Vagina (tissue), 2 donors: ENCODE data around the gene ZSCAN21. TPM values are rescaled to one million over a fixed set of nuclear protein-coding genes. Genes with fewer than 3 reads are reported as not detected.

Experiments used
- DNase-seq, 2 donors: peaks; one replicate each; pipeline ENCODE4 v3.0.0-alpha.2; 2017; ENCODE audit errors: extremely low spot score in 2 of 2
- H3K27ac ChIP-seq: fragments of 200-600 bp; sonication (generic); one replicate; pipeline ENCODE4 v1.5.1; 2019
- H3K27me3 ChIP-seq: fragments of 200-600 bp; sonication (generic); one replicate; pipeline ENCODE4 v1.5.1; 2019
- H3K36me3 ChIP-seq, 2 donors: fragments of 200-600 bp; sonication (generic); one replicate each; pipeline ENCODE4 v1.5.1; 2017 to 2019
- H3K4me1 ChIP-seq: fragments of 200-600 bp; sonication (generic); one replicate; pipeline ENCODE4 v1.5.1; 2019
- H3K4me3 ChIP-seq, 2 donors: fragments of 200-600 bp; sonication (generic); 1 replicate in 1 of 2; 2 replicates in 1 of 2; pipeline ENCODE4 v1.5.1; 2016 to 2019
- H3K9me3 ChIP-seq: fragments of 200-600 bp; sonication (generic); one replicate; pipeline ENCODE4 v1.5.1; 2019
- POLR2A ChIP-seq, 2 donors: fragments of 450-650 bp; IDR thresholded peaks; one replicate each; pipeline ENCODE4 v1.6.1; 2017; ENCODE audit warnings: antibody characterized with exemption in 2 of 2, mild to moderate bottlenecking in 2 of 2, moderate library complexity in 2 of 2
- POLR2AphosphoS5 ChIP-seq, 2 donors: sonication (generic); formaldehyde crosslinking; IDR thresholded peaks; one replicate each; pipeline ENCODE4 v1.9.0; 2017; ENCODE audit warnings: antibody characterized with exemption in 2 of 2, mild to moderate bottlenecking in 2 of 2, low read depth in 1 of 2; ENCODE audit not compliant: insufficient read depth in 1 of 2
- intact Hi-C: fragments of 100-400 bp; cut with DNase I; formaldehyde crosslinking; loops from one replicate; pipeline ENCODE4 v1.15.1; 2023
- total RNA-seq: library from RNA; depleted of rRNA; stranded (reverse); fragments of >200 nt; gene quantifications from one replicate; pipeline ENCODE4 v1.2.3, GENCODE V29; 2016
- TF ChIP-seq, protein P1 (sequence below), 3 experiments: fragments of 450-650 bp in 2 of 3; fragments of 200-600 bp in 1 of 3; sonication (generic) in 1 of 3; IDR thresholded peaks; one replicate each; pipeline ENCODE4 v1.5.1; 2017 to 2019; ENCODE audit warnings: antibody characterized with exemption in 3 of 3, mild to moderate bottlenecking in 2 of 3, moderate library complexity in 2 of 3

ZSCAN21 gene
- total RNA-seq, 1 donor from 2014 or later, result 19.9 TPM

DNA sequence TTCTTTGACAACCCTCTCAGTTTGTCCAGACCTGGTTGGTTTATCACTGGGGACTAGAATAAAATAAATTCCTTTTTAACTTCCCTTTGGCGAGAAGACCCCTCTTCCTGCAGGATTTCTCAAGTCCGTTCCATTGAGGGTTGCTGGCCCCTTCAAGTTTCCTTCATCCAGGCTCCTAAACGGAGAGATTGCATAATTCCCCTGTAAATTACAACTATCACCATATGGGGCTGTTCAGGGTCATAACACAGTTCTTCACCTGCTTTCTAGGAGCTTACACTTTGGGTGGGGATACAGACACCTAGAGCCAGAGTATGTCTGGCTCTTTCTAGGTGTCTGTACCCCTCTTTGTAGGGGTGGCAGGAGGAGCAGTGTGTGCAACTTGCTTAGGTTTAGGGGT, 35.9 kb downstream of the ZSCAN21 start:
- intact Hi-C loops, result no loop called here
- no peak for DNase-seq
- H3K4me1 ChIP-seq, result peaks cover 39% of the 10 kb centered on the region

DNA sequence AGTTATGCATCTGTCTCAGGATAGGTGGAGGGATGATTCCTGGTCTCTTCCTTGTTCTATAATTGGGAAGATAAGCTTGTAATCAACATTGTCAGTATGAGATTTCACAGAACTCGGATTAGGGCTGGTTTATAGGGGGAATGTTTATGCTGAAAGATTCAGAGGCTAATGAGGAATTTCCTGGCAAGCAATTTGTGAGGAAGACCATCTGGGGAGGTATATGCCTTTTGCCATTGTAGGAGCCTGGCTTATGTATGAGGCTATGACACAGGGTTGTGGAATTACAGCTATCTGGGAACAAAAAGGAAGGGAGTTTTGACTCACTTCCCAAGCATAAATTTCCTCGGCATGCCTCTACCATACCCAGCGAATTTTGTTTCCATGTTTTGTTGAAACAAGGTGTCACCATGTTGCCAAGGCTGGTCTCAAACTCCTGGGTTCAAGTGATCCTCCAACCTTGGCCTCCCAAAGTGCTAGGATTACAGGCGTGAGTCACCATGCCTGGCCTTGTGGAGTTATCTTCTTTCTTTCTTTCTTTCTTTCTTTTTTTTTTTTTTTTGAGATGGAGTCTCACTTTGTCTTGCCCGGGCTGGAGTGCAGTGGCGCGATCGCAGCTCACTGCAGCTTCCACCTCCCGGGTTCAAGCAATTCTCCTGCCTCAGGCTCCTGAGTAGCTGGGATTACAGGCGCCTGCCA, 37.6 kb downstream of the ZSCAN21 start:
- no peaks in the 10 kb centered on the region for H3K27me3 ChIP-seq
- H3K9me3 ChIP-seq, result no peaks in the 10 kb centered on the region
- no peak for DNase-seq
- no peak for TF ChIP-seq POLR2AphosphoS5 (IDR thresholded peaks at IDR 0.05; ENCODE audit: insufficient read depth in 1 of 2, low read depth in 1 of 2)
- TF ChIP-seq, protein P1, sequence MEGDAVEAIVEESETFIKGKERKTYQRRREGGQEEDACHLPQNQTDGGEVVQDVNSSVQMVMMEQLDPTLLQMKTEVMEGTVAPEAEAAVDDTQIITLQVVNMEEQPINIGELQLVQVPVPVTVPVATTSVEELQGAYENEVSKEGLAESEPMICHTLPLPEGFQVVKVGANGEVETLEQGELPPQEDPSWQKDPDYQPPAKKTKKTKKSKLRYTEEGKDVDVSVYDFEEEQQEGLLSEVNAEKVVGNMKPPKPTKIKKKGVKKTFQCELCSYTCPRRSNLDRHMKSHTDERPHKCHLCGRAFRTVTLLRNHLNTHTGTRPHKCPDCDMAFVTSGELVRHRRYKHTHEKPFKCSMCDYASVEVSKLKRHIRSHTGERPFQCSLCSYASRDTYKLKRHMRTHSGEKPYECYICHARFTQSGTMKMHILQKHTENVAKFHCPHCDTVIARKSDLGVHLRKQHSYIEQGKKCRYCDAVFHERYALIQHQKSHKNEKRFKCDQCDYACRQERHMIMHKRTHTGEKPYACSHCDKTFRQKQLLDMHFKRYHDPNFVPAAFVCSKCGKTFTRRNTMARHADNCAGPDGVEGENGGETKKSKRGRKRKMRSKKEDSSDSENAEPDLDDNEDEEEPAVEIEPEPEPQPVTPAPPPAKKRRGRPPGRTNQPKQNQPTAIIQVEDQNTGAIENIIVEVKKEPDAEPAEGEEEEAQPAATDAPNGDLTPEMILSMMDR (IDR thresholded peaks at IDR 0.05), result no peak
- H3K4me3 ChIP-seq, result no peak overlapping the region
- H3K27ac ChIP-seq, result peak overlapping the region; percentile 88
- H3K4me1 ChIP-seq, result peaks cover 30% of the 10 kb centered on the region
- intact Hi-C loops, result no loop called here
- peaks cover 0 to 13% of the 10 kb centered on the region in 2 donors for H3K36me3 ChIP-seq

More for the DNA sequence above, 35.9 kb downstream of the ZSCAN21 start:
- Histone ChIP-seq H3K27ac (no peak overlapping the region), H3K27me3 (no peaks in the 10 kb centered on the region), H3K9me3 (no peaks in the 10 kb centered on the region), H3K36me3 (no peaks in the 10 kb centered on the region), H3K4me3 (no peak overlapping the region)
- TF ChIP-seq POLR2AphosphoS5 (IDR thresholded peaks at IDR 0.05; ENCODE audit: insufficient read depth in 1 of 2, low read depth in 1 of 2), result no peak
- no peak for TF ChIP-seq POLR2A (IDR thresholded peaks at IDR 0.05)
- TF ChIP-seq, protein P1 (IDR thresholded peaks at IDR 0.05), result no peak

DNA sequence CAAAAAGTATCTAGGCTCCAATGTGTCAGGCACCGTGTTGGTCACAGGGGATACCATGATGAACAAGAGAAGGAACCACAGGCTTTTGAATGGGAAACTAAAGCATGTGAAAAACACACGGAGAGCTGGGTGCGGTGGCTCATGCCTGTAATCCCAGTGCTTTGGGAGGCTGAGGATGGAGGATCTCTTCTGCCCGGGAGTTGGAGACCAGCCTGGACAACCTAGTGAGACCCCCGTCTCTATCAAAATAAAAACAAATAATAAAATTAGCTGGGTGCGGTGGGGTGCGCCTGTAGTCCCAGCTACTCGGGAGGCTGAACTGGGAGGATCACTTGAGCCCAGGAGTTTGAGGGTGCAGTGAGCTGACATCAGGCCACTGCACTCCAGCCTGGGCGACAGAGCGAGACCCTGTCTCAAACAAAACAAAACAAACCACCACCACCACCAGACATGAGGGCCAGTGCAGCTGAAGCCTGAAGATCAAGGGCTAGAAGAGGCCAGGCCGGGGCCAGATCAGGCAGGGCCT, 38.6 kb downstream of the ZSCAN21 start:
- intact Hi-C loops, result no loop called here
- Histone ChIP-seq H3K4me1 (peaks cover 24% of the 10 kb centered on the region), H3K27me3 (no peaks in the 10 kb centered on the region), H3K27ac (peak overlapping the region; percentile 88), H3K36me3 (peaks cover 0 to 23% of the 10 kb centered on the region in 2 donors), H3K4me3 (peak overlapping the region; percentile 94 to 95), H3K9me3 (no peaks in the 10 kb centered on the region)
- TF ChIP-seq POLR2AphosphoS5 (IDR thresholded peaks at IDR 0.05; ENCODE audit: insufficient read depth in 1 of 2, low read depth in 1 of 2) (no peak), POLR2A (IDR thresholded peaks at IDR 0.05) (no peak)
- TF ChIP-seq, protein P1 (IDR thresholded peaks at IDR 0.05), result no peak
- DNase-seq, result no peak

DNA sequence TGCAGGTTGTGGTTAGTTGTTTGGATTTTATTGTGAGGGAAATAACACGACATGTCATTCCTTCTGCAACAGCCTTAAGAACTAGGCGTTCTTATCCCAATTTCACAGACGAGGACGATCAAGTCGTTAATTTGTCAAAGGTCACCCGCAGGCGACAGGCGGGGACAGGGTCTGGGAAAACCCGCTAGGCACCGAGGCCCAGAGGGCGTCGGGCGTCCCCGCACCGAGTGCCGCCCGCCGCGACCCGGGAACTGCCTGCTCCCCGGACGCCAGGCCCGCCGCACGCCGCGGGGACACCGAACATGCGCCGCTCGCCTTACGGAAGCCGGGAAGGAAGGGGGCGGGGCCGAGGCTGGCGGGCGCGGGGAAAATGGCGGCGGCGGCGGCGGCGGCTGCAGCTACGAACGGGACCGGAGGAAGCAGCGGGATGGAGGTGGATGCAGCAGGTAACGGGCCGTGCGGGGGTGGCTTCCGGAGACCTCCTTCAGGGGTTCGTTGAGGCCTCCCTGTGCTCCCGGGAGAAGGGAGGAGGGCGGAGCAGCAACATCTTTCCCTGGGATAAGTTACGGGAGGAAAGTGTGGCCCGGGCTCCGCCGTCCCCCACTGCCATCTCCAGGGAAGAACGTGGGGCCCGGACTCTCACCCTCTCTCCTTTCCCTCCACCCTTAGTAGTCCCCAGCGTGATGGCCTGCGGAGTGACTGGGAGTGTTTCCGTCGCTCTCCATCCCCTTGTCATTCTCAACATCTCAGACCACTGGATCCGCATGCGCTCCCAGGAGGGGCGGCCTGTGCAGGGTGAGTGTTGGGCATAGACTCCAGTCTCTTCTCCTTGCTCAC, 39.3 kb downstream of the ZSCAN21 start, which contains the start of gene COPS6:
Gene COPS6 (plus strand): TSS at position 349 of the 837 bp plus-strand sequence. CDS start 22 bp downstream, at position 371.
- DNase-seq, result no peak
- no peaks in the 10 kb centered on the region for H3K27me3 ChIP-seq
- H3K9me3 ChIP-seq, result no peaks in the 10 kb centered on the region
- H3K36me3 ChIP-seq, result peaks cover 0 to 30% of the 10 kb centered on the region in 2 donors
- peaks cover 24% of the 10 kb centered on the region for H3K4me1 ChIP-seq
- H3K27ac ChIP-seq, result peak within 1 kb of the TSS; percentile 88
- H3K4me3 ChIP-seq, result peak within 1 kb of the TSS; percentile 94 to 95
- TF ChIP-seq POLR2A (IDR thresholded peaks at IDR 0.05), result peak in 1 of 2 donors; percentile 76
- TF ChIP-seq POLR2AphosphoS5 (IDR thresholded peaks at IDR 0.05; ENCODE audit: insufficient read depth in 1 of 2, low read depth in 1 of 2), result peak; percentile 38 to 78
- TF ChIP-seq, protein P1 (IDR thresholded peaks at IDR 0.05), result peak in 1 of 3 experiments; percentile 33
- intact Hi-C loops, result no loop called here
